GM21737 (cell line): ENCODE data around the gene CREB3L1.

Experiments used
- ATAC-seq: cut with Tn5 transposase; IDR thresholded peaks from one replicate; pipeline ENCODE4 v1.9.1; 2021; ENCODE audit warnings: mild to moderate bottlenecking, moderate library complexity; ENCODE audit not compliant: unreplicated experiment

The CREB3L1 gene

GRCh38 chr11:46321757-46322156 is 44.3 kb downstream of the CREB3L1 start:
- ATAC-seq = no peak

GRCh38 chr11:46322759-46323158 is 45.3 kb downstream of the CREB3L1 start:
- no peak for ATAC-seq

GRCh38 chr11:46326813-46327416 is 49.5 kb downstream of the CREB3L1 start:
- no peak for ATAC-seq

- no peak for ATAC-seq
Measured at GRCh38 chr11:46327829-46328228, 50.4 kb downstream of the CREB3L1 start.

- no peak for ATAC-seq
Measured at GRCh38 chr11:46330154-46330553, 52.7 kb downstream of the CREB3L1 start.

GRCh38 chr11:46330563-46331281 is 53.3 kb downstream of the CREB3L1 start:
- no peak for ATAC-seq

- ATAC-seq = no peak
Measured at GRCh38 chr11:46331282-46331984, 54.0 kb downstream of the CREB3L1 start.

GRCh38 chr11:46332093-46332567 is 54.7 kb downstream of the CREB3L1 start:
- ATAC-seq = no peak

GRCh38 chr11:46332568-46333393 is 55.3 kb downstream of the CREB3L1 start:
- no peak for ATAC-seq

GRCh38 chr11:46333394-46333947 is 56.0 kb downstream of the CREB3L1 start:
- ATAC-seq = no peak

GRCh38 chr11:46334211-46334610 is 56.7 kb downstream of the CREB3L1 start:
- ATAC-seq = no peak

GRCh38 chr11:46335271-46335670 is 57.8 kb downstream of the CREB3L1 start:
- ATAC-seq = no peak

GRCh38 chr11:46335890-46336562 is 58.6 kb downstream of the CREB3L1 start:
- no peak for ATAC-seq

GRCh38 chr11:46336563-46337180 is 59.2 kb downstream of the CREB3L1 start:
- ATAC-seq = no peak

- no peak for ATAC-seq
Measured at GRCh38 chr11:46337626-46338345, 60.3 kb downstream of the CREB3L1 start.

- no peak for ATAC-seq
Measured at GRCh38 chr11:46338636-46338987, 61.1 kb downstream of the CREB3L1 start.

- ATAC-seq = no peak
Measured at GRCh38 chr11:46338988-46339666, 61.7 kb downstream of the CREB3L1 start.

- ATAC-seq = no peak
Measured at GRCh38 chr11:46339816-46340215, 62.4 kb downstream of the CREB3L1 start.

- ATAC-seq = no peak
Measured at GRCh38 chr11:46341454-46341853, 64.0 kb downstream of the CREB3L1 start.
